SU-DHL-6 (cell line): ENCODE results near the gene FSTL3.

Experiments
- CTCF ChIP-seq: fragments of 200-600 bp; sonication (generic); IDR thresholded peaks from one replicate; pipeline ENCODE4 v1.5.1; 2017; ENCODE audit warnings: antibody characterized with exemption, mild to moderate bottlenecking, low read length, moderate library complexity; ENCODE audit not compliant: insufficient read depth, poor library complexity, severe bottlenecking
- EZH2phosphoT487 ChIP-seq: fragments of 200-600 bp; sonication (generic), shearing (Covaris generic); conservative IDR thresholded peaks from 2 replicates; pipeline ENCODE4 v1.6.1; 2018; ENCODE audit warnings: mild to moderate bottlenecking, antibody characterized with exemption, low read length, moderate library complexity, mixed read lengths

GRCh38 chr19:655691-656090 lies 20.5 kb upstream of the FSTL3 start:
- TF ChIP-seq CTCF: no peak
- TF ChIP-seq EZH2phosphoT487: no peak
